Activated CD8-positive, alpha-beta memory T cell treated with anti-CD3 and anti-CD28 coated beads for 48 hours (primary cell): ENCODE results near the gene IL11RA.
"Not testable (repeated sequence)": the region's sequence is repeated elsewhere in the genome, so short reads cannot be mapped to it uniquely, and the experiment has no call there.

Source experiments
- DNase-seq, 3 experiments: peaks; one replicate each; pipeline ENCODE4 v3.0.0-alpha.2; 2020; ENCODE audit warnings: low read depth in 2 of 3, low spot score in 2 of 3

Gene IL11RA

DNA sequence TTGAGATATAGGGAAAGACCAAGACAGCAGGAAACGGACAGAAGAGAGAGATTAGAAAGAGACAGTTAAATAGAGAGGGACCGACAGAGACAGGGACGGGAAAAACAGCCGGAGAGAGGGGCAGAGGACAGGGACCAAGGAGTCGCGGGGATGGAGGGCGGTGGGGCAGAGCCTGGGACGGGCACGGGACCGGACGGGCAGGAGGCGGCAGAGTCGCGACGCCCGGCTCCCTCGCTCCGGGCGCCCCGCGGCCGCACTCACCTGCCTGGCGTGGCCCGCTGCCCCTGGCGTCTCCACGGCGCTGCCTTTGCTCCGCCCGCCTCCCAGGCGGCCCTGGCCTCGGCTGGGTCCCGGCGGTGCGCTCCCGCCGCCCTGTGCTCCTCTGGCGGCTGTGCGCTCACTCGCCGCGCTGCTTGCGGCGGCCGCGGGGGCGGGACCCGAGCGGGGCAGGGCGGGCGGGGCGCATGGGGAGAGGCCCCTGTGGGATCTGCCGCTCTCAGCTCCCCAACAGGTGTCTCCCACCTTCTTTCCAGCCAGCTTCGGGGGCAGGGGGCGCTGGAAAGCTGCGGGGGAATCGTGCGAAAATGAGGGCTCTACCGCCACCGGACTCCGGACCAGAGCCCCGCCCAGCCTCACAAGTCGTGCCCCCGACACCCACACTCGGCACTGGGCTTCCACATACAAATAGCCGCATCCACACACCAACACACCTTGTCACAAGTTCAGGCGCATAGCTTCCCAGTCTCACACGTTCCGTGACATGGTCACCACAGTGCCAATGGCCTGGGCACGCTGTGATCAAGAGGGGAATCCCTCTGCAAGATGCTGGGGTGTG is 23.1 kb upstream of the IL11RA start, which contains the start of gene ARID3C:
TSS of gene ARID3C (minus strand) at position 411 of the 835 bp plus-strand sequence. CDS start 1,052 bp downstream, outside the sequence.
- no peak for DNase-seq

DNA sequence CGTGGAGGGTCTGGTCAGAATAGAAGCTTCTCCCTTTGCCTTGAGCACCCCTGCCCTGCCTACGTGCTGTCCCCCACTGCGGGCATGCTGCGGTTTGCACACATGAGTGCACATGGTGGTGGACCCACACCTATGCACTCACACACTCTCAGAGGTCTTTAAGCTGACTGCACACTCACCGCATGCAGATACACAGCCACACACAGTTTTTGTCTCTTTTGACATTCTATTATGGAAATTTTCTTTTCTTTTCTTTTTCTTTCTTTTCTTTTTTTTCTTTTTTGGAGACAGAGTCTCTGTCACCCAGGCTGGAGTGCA is 22.5 kb upstream of the IL11RA start:
- no peak for DNase-seq

DNA sequence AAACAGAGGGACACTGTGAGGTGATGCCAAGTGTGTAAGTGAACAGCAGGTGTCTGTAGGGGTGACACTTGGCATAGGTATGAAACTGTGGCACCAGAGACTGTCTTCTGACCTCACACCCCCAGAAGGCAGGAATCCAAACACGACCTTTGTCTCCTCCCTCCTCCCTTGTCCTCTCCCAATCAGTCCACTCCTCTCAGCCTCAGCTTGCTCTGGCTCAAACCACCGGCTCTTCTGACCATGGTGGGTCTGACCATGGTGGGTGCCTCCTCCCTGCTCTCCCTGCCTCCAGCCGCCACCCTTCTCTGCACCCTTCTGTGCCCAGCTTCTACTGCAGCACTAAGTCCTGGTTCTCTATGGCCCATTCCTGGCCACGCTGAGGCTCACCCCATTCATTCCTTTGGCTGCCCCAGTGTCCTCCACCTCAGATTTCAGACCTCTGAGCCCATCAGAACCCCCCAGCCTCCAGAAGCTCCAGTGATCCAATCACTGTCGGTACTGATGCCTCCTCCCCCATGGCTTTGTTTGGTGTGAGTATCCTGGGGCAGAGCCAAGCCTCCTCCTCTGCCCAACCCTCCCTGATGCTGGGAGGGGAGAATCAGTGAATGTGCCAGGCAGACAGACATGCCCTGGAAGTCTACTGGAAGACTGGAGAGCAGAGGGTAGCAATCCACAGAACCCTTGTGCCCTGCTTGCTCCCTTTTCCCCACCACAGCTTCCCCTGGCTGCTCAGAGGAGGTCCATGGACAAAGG is 21.4 kb upstream of the IL11RA start:
- no peak for DNase-seq

DNA sequence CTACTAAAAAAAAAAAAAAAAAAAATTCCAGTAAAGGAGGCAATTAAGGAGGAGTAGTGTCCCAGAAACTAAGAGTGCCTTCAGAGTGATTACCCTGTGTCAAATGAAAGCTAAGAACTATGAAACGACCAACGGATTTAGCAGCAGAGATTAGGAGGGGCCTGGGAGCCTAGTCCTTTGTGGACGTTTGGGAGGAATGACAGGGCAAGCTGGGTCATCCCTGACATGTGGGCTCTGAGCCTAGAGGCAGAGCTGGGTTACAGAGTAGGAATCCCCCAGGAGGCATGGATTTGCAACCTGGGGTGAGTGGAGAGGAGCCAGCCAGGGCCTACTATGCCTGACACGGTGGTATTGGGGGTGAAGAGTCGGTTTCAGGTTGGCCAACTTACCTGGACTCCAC is 18.8 kb upstream of the IL11RA start:
- DNase-seq: no peak

DNA sequence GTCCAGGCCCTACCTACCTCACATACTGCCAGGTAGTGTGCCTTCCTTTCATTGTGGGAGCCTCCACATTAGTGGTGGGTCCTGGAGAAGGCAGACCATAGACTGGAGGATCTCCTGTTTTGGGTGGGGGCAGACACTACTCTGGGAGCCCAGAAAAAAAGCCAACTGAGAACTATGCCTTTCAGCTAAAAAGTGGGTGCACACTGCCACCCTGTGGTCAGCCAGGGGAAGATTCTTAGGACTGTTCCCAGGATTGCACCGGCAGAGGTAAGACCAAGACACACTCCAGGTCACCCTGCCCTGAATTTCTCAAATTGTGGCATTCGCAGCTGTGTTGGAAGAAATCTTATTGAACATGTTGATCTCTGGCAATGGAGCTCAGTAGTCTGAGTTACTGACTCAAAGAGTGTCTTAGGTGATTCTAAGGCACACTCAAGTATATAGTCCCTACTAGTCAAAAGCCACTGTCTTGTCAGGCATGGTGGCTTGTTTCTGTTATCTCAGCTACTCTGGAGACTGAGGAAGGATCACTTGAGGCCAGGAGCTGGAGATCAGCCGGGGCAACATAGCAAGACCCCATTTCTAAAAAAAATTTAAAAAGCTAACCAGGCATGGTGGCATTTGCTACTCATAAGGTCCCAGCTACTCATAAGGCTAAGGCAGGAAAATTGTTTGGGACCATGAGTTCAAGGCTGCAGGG is 18.0 kb upstream of the IL11RA start:
- DNase-seq: peak in 1 of 3 experiments; percentile 40

DNA sequence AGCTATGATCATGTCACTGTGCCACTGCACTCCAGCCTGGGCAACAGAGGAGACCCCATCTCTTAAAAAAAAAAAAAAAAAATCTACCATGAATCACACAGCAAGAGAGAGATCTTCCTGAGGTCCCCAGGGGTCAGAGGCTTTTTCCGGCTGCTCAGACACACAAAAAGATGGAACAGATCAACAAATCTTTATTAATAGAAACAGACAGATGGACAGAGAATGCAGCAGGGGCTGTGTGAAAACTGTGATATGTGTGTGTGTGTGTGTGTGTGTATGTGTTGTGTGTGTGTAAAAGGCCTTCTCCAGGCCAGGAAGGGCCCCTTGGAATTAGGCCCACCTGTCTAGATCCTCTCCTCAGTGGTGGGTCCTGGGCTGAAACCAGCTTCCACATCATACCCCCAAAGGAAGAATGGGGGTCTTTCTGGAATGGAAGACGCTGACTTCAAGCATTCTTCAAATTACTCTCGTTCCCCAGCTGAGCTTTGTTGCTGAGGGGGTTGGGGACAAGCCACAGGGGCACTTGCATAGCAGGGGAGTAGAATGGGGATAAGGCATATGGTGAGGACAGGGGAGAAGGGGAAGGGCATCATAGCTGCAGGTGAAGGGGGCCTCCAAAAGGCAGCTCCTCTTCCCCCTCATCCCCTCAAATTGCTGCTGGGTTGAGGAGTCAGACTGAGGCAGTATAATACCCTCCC is 17.3 kb upstream of the IL11RA start:
- DNase-seq: no peak

DNA sequence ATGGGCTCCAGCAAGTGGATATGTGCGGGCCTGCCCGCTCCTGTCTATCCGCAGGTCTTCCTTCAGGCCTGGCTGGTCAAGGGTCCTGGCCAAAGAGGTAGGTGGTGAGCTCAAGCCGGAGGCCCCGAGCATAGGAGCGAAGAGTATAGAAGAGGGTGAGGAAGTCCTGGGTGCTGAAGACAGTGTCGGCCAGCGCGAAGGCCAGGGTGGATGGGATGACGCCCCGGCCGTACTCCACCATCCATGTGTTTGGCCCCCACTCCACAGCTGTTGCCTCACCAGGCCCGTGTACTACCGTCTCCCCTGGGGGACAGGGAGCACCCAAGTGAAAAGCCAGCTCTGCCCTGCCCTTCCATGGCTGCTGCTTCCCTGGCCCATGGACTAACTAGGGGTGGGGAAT is 16.4 kb upstream of the IL11RA start:
- no peak for DNase-seq

DNA sequence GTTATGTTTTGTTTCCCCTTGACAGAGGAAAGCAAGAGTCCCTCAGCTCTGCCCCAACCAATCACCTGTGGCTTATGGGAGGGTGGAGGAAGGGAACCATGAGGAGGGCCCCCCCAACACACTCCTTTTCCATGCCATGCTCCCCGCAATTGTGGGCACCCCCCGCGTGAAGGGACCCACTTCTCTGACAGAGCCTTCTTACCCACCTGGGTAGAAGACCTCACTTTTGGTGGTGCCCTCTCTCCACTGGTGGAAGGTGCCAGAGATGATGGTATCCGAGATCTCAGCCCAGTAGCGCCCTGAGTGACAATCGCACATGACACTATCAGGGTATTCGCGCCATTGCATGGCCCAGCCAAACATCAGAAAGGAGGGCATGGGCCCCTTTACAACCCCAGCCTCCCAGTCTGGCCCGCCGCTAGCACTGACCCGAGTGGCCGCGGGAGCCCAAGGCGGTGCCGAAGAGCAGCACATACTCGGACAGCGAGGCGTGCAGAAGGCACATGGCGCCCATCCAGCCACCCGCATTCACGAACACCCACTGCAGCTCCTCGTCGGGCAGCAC is 15.1 kb upstream of the IL11RA start:
- DNase-seq: no peak

DNA sequence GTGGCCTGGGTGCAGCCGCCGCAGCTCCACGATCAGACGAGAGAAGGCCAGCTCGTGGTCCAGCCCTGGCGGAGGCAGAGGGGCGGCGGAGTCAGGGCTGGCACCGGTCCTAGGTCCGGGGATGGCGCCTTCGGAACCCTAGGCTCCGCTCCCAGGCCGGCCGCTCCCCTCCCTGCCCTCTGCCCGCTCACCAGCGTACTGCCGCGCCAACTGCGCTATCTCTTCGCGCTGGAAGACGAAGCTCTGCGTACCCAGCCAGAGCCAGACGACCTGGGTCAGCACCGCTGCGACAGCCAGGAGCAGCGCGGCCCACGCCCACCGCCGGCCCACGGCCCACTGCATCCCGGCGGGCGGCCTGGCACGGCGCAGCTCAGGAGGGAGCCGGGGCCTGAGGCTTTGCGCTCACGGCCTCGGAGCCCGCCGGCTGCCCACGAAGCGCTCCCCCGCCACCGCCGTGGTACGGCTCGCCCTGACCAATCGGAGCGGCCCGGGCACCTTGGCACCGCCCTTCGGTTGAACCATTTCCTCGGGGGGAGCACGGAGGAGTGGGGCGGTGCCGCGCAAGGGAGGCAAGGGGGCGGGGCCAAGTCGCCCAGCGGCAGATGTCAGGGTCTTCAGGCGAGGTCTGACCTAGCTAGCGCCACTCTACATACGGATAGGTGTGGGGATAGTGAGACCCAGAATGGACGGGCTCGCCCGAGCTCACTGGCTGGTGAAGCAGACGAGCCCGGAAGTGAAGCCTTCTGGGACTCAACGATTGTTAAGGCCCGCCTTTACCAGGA is 14.4 kb upstream of the IL11RA start, which contains the start of gene SIGMAR1:
TSS of gene SIGMAR1 (minus strand) at position 432 of the 782 bp plus-strand sequence. CDS start at position 342, 90 bp downstream.
- peak; percentile 81 to 90 (median 89) for DNase-seq

DNA sequence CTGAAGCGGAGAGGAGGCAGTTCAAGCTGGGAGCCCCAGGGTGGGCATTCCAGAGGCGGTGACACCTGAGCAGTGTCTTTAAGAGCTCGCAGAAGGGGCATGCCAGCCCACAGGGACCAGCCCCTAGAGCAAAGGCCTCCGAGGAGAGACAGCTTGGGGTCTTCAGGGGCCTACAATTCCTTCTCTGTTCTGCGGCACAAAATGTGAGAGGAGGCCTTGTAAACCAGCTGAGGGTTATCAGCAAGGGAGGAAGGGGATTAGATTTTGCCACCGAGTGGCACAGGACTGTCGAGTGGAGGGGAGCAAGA is 13.9 kb upstream of the IL11RA start:
- no peak for DNase-seq

DNA sequence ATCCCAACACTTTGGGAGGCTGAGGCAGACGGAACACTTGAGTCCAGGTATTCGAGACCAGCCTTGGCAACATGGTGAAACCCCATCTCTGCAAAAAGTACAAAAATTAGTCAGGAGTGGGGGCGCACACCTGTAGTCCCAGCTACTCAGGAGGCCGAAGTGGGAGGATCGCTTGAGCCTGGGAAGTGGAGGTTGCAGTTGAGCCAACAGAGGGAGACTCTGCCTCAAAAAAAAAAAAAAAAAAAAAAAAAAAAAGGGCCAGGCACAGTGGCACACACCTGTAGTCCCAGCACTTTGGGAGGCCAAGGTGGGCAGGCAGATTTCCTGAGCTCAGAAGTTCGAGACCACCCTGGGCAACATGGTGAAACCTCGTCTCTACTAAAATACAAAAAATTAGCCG is 12.7 kb upstream of the IL11RA start:
- DNase-seq: not testable (repeated sequence)

DNA sequence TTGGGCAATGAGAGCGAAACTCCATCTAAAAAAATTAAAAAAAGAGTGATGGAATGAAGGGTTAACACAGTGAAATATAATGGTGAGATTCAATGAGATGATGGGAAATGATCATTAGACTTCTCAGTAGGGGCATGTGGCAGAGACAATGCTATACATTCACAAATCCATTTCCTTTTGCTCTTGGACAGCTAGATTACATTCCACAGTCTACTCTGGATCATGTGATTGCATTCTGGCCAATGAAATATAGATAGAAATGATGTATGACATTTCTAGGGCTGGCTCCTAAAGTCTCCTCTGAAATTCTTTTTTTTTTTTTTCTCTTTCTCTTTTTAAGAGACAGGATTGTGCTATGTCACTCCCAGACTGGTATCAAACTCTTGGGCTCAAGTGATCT is 9.3 kb upstream of the IL11RA start:
- DNase-seq: no peak

DNA sequence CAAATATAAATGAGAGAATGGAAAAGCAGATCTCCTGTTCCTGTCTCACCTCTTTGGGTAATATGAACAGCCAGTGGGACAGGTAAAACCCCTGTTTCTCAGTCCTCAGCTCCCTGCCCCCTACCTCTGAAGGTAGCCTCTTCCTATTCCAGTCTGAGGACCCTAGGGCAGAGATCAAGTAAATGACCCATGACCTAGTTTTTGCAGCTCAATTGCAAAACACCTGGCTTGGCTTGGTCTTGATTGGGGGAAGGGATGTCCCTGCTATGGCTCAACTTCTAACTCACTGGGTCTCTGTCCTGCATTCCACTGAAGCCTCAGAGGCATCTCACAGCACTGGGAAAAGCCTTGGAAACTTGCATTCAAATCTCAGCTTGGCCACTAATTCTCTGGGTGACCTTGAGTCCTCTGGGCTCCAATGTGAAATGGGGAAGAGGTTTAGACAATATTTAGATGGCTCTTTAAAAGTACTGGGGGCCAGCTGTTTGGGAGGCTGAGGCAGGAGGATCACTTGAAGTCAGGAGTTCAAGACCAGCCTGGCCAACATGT is 7.1 kb upstream of the IL11RA start:
- DNase-seq: no peak

DNA sequence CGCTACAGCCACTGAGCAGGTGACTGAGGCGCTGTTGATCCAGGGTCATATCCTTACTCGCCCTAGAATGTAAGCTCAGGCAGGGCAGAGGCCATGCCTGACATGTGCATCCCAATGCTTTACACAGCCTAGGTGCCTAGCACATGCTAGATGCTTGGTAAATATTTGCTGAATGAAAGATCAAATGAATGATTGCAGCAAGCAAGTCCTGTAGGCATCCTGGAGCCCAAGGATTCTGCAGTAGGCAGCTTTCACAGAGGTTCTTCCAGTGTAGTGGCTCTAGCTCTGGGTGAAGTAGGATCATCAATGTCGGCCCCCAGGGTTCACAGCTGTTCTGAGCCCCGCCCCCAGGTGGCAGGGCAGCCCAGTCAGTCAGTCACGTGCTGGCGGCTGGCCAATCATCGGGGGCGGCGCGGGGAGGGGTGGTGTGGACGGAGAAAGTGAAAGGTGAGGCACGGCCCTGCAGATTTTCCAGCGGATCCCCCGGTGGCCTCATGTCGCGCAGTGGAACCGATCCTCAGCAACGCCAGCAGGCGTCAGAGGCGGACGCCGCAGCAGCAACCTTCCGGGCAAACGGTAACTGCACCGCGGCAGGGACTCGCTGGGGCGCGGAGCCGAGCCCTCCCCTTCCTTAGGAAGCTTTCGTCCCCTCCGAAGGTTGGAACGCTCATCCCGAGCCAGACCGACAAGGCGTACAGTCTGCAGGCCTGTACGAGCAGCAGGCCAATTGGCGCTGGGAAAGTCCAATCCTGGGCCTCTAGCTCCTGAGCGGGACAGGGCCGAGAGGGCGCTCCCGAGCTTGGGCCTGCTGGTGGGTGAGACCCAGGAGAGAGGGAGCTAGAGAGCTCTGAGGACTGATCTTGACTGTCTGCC is 5.5 kb upstream of the IL11RA start, which contains the start of gene GALT:
TSS of gene GALT (plus strand) at position 465 of the 873 bp plus-strand sequence. CDS start at position 495, 30 bp downstream.
- peak; percentile 90 to 98 (median 97) for DNase-seq

DNA sequence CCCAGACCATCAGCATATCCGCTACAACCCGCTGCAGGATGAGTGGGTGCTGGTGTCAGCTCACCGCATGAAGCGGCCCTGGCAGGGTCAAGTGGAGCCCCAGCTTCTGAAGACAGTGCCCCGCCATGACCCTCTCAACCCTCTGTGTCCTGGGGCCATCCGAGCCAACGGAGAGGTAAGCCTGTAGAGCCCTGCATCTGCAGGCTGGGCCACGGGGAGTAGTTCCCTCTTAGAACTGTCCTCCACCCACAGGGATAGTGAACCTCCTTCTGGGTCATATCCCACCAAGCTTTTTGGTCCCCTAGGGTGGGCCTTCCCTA is 4.9 kb upstream of the IL11RA start:
- DNase-seq: no peak

DNA sequence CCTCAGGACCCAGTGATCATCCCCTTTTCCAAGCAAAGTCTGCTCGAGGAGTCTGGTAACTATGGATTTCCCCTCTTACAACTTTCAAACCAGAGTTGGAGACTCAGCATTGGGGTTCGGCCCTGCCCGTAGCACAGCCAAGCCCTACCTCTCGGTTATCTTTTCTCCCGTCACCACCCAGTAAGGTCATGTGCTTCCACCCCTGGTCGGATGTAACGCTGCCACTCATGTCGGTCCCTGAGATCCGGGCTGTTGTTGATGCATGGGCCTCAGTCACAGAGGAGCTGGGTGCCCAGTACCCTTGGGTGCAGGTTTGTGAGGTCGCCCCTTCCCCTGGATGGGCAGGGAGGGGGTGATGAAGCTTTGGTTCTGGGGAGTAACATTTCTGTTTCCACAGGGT is 4.3 kb upstream of the IL11RA start:
- DNase-seq: no peak

DNA sequence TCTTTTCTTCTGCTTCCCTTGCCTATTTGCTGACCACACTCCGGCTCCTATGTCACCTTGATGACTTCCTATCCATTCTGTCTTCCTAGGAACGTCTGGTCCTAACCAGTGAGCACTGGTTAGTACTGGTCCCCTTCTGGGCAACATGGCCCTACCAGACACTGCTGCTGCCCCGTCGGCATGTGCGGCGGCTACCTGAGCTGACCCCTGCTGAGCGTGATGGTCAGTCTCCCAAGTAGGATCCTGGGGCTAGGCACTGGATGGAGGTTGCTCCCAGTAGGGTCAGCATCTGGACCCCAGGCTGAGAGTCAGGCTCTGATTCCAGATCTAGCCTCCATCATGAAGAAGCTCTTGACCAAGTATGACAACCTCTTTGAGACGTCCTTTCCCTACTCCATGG is 3.3 kb upstream of the IL11RA start:
- DNase-seq: no peak

DNA sequence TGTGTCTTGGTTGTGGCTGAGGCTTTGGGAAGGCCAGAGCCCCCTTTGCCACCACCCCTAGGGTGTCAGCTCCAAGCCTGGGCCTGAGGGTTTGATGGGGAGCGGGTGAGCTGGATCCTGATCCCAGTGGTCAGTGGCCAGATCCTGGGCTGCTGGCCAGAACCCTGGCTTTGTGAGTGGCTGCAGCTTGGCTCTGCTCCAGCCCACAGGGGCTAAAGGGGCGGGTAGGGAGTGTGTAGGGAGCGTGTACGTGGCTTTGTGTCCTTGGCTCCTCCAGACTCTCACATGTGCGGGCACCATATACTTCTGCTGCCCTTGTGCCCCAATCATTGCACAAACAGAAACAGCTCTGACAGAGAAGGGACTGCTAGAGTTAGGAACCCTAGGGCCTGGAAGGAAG is 1.2 kb upstream of the IL11RA start:
- no peak for DNase-seq

DNA sequence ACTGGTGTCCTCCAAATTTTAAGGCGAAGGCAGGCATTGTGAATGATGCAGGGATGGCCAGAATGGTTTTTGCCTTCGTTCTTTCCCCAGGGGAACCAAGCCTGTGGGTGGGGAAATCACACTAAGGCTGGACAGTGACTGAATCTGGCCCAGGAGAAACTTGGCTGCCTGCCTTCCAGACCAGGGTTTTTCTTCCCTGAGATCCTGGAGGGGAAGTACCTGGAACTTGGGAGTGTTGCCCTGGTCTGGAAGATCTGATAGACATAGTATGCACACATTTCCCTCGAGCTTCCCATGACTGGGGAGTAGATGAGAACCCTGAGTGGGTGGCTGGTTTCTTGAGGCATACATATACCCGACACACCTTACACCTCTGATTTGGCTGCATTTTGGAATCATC is 664 bp upstream of the IL11RA start:
- no peak for DNase-seq
